Measurements from ENCODE around the gene GYG1. TPM values are rescaled to one million over a fixed set of nuclear protein-coding genes. Genes with fewer than 3 reads are reported as not detected.
"Not testable (repeated sequence)": the region's sequence is repeated elsewhere in the genome, so short reads cannot be mapped to it uniquely, and the experiment has no call there.

Gene GYG1
- total RNA-seq, 1 donor from 2014 or later: 27.4 TPM

GRCh38 chr3:148964809-148965208 lies 26.5 kb upstream of the GYG1 start:
- Mint-ChIP-seq H3K4me1 (no peaks in the 10 kb centered on the region), H3K4me3 (no peak overlapping the region), H3K27me3 (peaks cover 30% of the 10 kb centered on the region), H3K36me3 (ENCODE audit: low read depth) (no peaks in the 10 kb centered on the region), H3K27ac (no peak overlapping the region), H3K9me3 (no peaks in the 10 kb centered on the region)
- intact Hi-C loops (cut with micrococcal nuclease): no loop called here
- DNase-seq: peak; percentile 32

GRCh38 chr3:148968321-148968720 lies 23.0 kb upstream of the GYG1 start:
- Mint-ChIP-seq H3K4me1 (no peaks in the 10 kb centered on the region), H3K9me3 (no peaks in the 10 kb centered on the region), H3K27me3 (peaks cover 9% of the 10 kb centered on the region), H3K27ac (no peak overlapping the region), H3K36me3 (ENCODE audit: low read depth) (no peaks in the 10 kb centered on the region), H3K4me3 (no peak overlapping the region)
- intact Hi-C loops (cut with micrococcal nuclease): no loop called here
- no peak for DNase-seq

DNA sequence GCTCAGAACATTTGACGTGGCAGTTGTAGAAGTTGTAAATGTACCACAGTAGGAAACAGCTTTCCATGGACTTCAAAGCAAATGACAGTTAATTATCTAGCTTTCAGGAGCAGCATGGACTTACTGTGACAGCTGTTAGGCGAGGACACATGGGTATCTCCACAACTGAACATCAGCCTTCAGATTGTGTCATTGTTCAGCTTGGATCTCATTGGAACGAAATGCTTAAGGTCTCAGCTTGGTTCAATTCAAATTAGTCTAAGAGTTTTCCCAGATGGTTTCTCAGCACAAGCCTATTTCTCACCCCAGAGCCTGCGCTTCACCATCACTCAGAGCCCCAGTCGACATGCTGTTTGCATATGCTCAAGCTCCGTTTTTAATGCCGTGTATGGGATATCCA lies 21.1 kb upstream of the GYG1 start:
- peaks cover 4% of the 10 kb centered on the region for H3K4me1 Mint-ChIP-seq
- peak; percentile 35 for DNase-seq
- no peak overlapping the region for H3K4me3 Mint-ChIP-seq
- H3K27ac Mint-ChIP-seq: no peak overlapping the region
- H3K27me3 Mint-ChIP-seq: peaks cover 5% of the 10 kb centered on the region
- no peaks in the 10 kb centered on the region for H3K36me3 Mint-ChIP-seq (ENCODE audit: low read depth)
- intact Hi-C loops (cut with micrococcal nuclease): no loop called here
- no peaks in the 10 kb centered on the region for H3K9me3 Mint-ChIP-seq

DNA sequence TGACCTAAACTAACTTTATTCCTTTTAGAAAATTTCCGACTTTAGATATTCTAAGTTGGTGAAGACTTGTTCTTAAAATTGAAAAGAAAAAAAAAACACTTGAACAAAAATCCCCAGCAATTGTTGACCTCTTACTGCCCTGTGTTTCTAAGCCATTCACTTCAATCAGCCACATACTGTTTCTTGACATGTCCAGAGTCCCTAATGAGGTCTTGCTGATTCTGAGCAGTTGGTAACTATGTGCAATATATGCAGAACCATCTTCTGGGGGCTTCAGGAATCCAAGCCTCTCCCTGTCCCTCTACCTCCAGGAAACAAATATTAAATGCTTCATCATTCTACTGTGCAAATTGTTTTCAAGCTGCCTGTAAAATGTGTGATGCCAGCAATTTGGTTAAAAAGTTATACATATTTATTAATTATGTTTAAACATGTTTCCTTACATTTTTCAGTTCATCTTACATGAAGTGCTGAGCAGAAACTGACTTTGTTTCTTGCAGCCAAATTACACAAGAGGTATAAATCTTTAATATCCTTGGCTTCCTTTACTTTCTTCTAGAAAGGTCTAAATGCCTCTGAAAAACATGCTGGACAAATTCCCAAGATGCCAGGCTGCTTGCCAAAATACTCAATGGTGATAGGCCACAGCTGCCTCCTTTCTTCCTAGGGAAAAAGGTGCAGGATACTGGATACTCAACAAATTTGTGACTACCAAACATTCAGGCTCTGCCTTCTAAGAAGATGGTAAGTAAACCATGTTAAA lies 19.8 kb upstream of the GYG1 start:
- no peaks in the 10 kb centered on the region for H3K36me3 Mint-ChIP-seq (ENCODE audit: low read depth)
- no peak overlapping the region for H3K4me3 Mint-ChIP-seq
- H3K27ac Mint-ChIP-seq: no peak overlapping the region
- H3K9me3 Mint-ChIP-seq: peaks cover under 1% of the 10 kb centered on the region
- peaks cover 4% of the 10 kb centered on the region for H3K4me1 Mint-ChIP-seq
- H3K27me3 Mint-ChIP-seq: peaks cover 5% of the 10 kb centered on the region
- intact Hi-C loops (cut with micrococcal nuclease): no loop called here
- DNase-seq: peak; percentile 43

GRCh38 chr3:148974726-148975125 lies 16.6 kb upstream of the GYG1 start:
- peaks cover 18% of the 10 kb centered on the region for H3K27me3 Mint-ChIP-seq
- no peak overlapping the region for H3K27ac Mint-ChIP-seq
- intact Hi-C loops (cut with micrococcal nuclease): no loop called here
- DNase-seq: no peak
- H3K9me3 Mint-ChIP-seq: peaks cover 8% of the 10 kb centered on the region
- H3K36me3 Mint-ChIP-seq (ENCODE audit: low read depth): no peaks in the 10 kb centered on the region
- no peak overlapping the region for H3K4me3 Mint-ChIP-seq
- peaks cover 4% of the 10 kb centered on the region for H3K4me1 Mint-ChIP-seq

GRCh38 chr3:148975248-148975647 lies 16.1 kb upstream of the GYG1 start:
- Mint-ChIP-seq H3K27ac (no peak overlapping the region), H3K27me3 (peaks cover 22% of the 10 kb centered on the region), H3K4me1 (peaks cover 4% of the 10 kb centered on the region), H3K36me3 (ENCODE audit: low read depth) (no peaks in the 10 kb centered on the region), H3K4me3 (no peak overlapping the region), H3K9me3 (peaks cover 8% of the 10 kb centered on the region)
- no peak for DNase-seq
- intact Hi-C loops (cut with micrococcal nuclease): no loop called here

GRCh38 chr3:148975696-148976095 lies 15.6 kb upstream of the GYG1 start:
- H3K9me3 Mint-ChIP-seq: peaks cover 8% of the 10 kb centered on the region
- peaks cover 27% of the 10 kb centered on the region for H3K27me3 Mint-ChIP-seq

GRCh38 chr3:148981273-148981672 lies 10.1 kb upstream of the GYG1 start:
- intact Hi-C loops (cut with micrococcal nuclease): no loop called here

More at GRCh38 chr3:148975696-148976095, 15.6 kb upstream of the GYG1 start:
- H3K27ac Mint-ChIP-seq: no peak overlapping the region
- H3K4me3 Mint-ChIP-seq: no peak overlapping the region
- intact Hi-C loops (cut with micrococcal nuclease): no loop called here
- H3K4me1 Mint-ChIP-seq: peaks cover 4% of the 10 kb centered on the region
- no peaks in the 10 kb centered on the region for H3K36me3 Mint-ChIP-seq (ENCODE audit: low read depth)
- no peak for DNase-seq

GRCh38 chr3:148987551-148987950 lies 3.8 kb upstream of the GYG1 start:
- H3K9me3 Mint-ChIP-seq: not testable (repeated sequence)

More at GRCh38 chr3:148981273-148981672, 10.1 kb upstream of the GYG1 start:
- peaks cover 41% of the 10 kb centered on the region for H3K27me3 Mint-ChIP-seq
- H3K4me1 Mint-ChIP-seq: no peaks in the 10 kb centered on the region
- H3K27ac Mint-ChIP-seq: no peak overlapping the region
- H3K9me3 Mint-ChIP-seq: peaks cover 8% of the 10 kb centered on the region
- H3K36me3 Mint-ChIP-seq (ENCODE audit: low read depth): no peaks in the 10 kb centered on the region
- no peak for DNase-seq
- no peak overlapping the region for H3K4me3 Mint-ChIP-seq

GRCh38 chr3:148990236-148990635 lies 1.1 kb upstream of the GYG1 start:
- Mint-ChIP-seq H3K27me3 (peaks cover 3% of the 10 kb centered on the region), H3K9me3 (no peaks in the 10 kb centered on the region), H3K4me3 (peak overlapping the region; percentile 82), H3K27ac (peak overlapping the region; percentile 73), H3K4me1 (peaks cover 25% of the 10 kb centered on the region), H3K36me3 (ENCODE audit: low read depth) (peaks cover 11% of the 10 kb centered on the region)
- no peak for DNase-seq
- intact Hi-C loops (cut with micrococcal nuclease): loop anchor here (5.0 kb wide), 1 partner anchor 52 kb away; no protein-coding TSS in a partner anchor

More at GRCh38 chr3:148987551-148987950, 3.8 kb upstream of the GYG1 start:
- DNase-seq; H3K27me3 Mint-ChIP-seq; H3K27ac Mint-ChIP-seq; intact Hi-C loops (cut with micrococcal nuclease); H3K4me3 Mint-ChIP-seq; H3K36me3 Mint-ChIP-seq (ENCODE audit: low read depth): not testable (repeated sequence)
- H3K4me1 Mint-ChIP-seq: peaks cover 15% of the 10 kb centered on the region

DNA sequence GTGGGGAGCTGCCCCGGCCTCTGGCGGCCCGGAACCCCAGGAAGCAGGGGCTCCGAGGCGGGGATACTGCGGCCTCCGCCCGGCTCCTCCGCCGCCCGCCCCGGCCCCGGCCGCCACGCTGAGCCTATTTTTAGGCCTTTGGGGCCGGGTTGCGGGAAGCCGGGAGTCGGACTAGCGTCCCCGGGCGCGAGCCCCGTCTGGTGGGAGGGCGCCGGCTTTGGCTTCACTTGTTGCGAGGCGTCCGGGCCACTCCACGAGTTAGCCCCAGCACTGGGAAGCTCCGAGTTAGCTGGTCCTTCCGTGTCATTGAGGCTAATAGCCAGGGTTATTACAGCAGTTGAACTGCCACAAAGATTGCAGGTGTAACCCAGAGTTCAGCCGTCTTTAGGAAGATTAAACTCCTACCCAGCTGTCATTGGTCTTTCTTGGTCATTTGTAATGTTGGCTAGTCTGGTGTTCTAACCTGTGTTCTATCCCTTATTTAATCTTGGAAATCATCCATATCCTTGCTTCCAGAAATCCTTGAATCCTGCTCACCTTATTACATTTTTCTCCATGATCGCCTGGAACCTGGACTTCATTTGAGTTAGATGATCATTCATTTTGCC lies 791 bp downstream of the GYG1 start:
- H3K27ac Mint-ChIP-seq: peak overlapping the region; percentile 87
- intact Hi-C loops (cut with micrococcal nuclease): loop anchor here (2.0 to 5.0 kb wide), 2 partner anchors 17 to 50 kb away; no protein-coding TSS in a partner anchor
- peaks cover 27% of the 10 kb centered on the region for H3K4me1 Mint-ChIP-seq
- H3K4me3 Mint-ChIP-seq: peak overlapping the region; percentile 82
- H3K9me3 Mint-ChIP-seq: no peaks in the 10 kb centered on the region
- no peak for DNase-seq
- peaks cover 29% of the 10 kb centered on the region for H3K36me3 Mint-ChIP-seq (ENCODE audit: low read depth)
- H3K27me3 Mint-ChIP-seq: no peaks in the 10 kb centered on the region

- peak overlapping the region; percentile 78 for H3K27ac Mint-ChIP-seq
- peak; percentile 56 for DNase-seq
- intact Hi-C loops (cut with micrococcal nuclease): loop anchor here (2.0 to 5.0 kb wide), 2 partner anchors 16 to 50 kb away; no protein-coding TSS in a partner anchor
- H3K4me3 Mint-ChIP-seq: peak overlapping the region; percentile 82
- no peaks in the 10 kb centered on the region for H3K9me3 Mint-ChIP-seq
- H3K27me3 Mint-ChIP-seq: no peaks in the 10 kb centered on the region
- peaks cover 30% of the 10 kb centered on the region for H3K36me3 Mint-ChIP-seq (ENCODE audit: low read depth)
- H3K4me1 Mint-ChIP-seq: peaks cover 28% of the 10 kb centered on the region
These were observed 1.4 kb downstream of the GYG1 start for GRCh38 chr3:148992635-148993255.

GRCh38 chr3:148997623-148998022 lies 6.3 kb downstream of the GYG1 start:
- H3K4me1 Mint-ChIP-seq: peaks cover 29% of the 10 kb centered on the region
- DNase-seq: no peak
- H3K27ac Mint-ChIP-seq: no peak overlapping the region
- no peaks in the 10 kb centered on the region for H3K9me3 Mint-ChIP-seq
- peaks cover 50% of the 10 kb centered on the region for H3K36me3 Mint-ChIP-seq (ENCODE audit: low read depth)
- no peaks in the 10 kb centered on the region for H3K27me3 Mint-ChIP-seq
- intact Hi-C loops (cut with micrococcal nuclease): no loop called here
- H3K4me3 Mint-ChIP-seq: no peak overlapping the region

DNA sequence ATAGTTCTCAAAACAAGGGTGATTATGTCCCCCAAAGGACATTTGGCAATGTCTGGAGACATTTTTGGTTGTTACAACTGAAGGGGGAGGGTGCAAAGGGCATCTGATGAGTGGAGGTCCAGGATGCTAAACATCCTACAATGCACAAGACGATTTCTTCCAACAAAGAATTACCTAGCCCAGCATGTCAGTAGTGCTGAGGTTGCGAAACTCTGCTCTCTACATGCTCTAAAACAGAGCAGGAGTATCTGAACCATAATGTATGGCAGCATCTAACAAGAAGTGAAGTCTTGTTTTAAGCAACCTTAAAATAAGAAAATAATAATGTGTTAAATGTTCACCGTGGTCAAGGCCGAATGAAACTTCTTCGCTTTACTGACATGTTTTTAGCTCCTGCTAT lies 7.0 kb downstream of the GYG1 start:
- H3K27ac Mint-ChIP-seq: no peak overlapping the region
- H3K36me3 Mint-ChIP-seq (ENCODE audit: low read depth): peaks cover 50% of the 10 kb centered on the region
- peaks cover 24% of the 10 kb centered on the region for H3K4me1 Mint-ChIP-seq
- no peaks in the 10 kb centered on the region for H3K9me3 Mint-ChIP-seq
- no peak overlapping the region for H3K4me3 Mint-ChIP-seq
- intact Hi-C loops (cut with micrococcal nuclease): no loop called here
- H3K27me3 Mint-ChIP-seq: no peaks in the 10 kb centered on the region
- DNase-seq: no peak
